HAP-1 (cell line): ENCODE measurements around the gene LCLAT1.

Experiments used
- DNase-seq, 2 experiments: peaks; one replicate each; pipeline ENCODE4 v3.0.0-alpha.2; 2016 to 2020; ENCODE audit warnings: low spot score in 2 of 2
- H3K27me3 ChIP-seq: fragments of 250-450 bp; sonication (Bioruptor Pico); 2 replicates; pipeline ENCODE4 v1.5.1; 2020; ENCODE audit warnings: low read depth, mild to moderate bottlenecking, moderate library complexity
- H3K36me3 ChIP-seq: fragments of 250-450 bp; sonication (Bioruptor Pico); replicated peaks from 2 replicates; pipeline ENCODE4 v1.5.1; 2020; ENCODE audit warnings: mild to moderate bottlenecking
- H3K4me1 ChIP-seq: fragments of 250-450 bp; sonication (Bioruptor Pico); 2 replicates; pipeline ENCODE4 v1.5.1; 2020; ENCODE audit warnings: mild to moderate bottlenecking
- H3K4me3 ChIP-seq: fragments of 250-450 bp; sonication (Bioruptor Pico); 2 replicates; pipeline ENCODE4 v1.5.1; 2020; ENCODE audit warnings: mild to moderate bottlenecking, moderate library complexity
- H3K9me3 ChIP-seq: fragments of 250-450 bp; sonication (Bioruptor Pico); 2 replicates; pipeline ENCODE4 v1.5.1; 2020; ENCODE audit warnings: mild to moderate bottlenecking, moderate library complexity
- in situ Hi-C: fragments of 300-500 bp; cut with MboI; formaldehyde crosslinking; loops from 3 replicates; pipeline ENCODE4 v1.14.3; 2020; ENCODE audit warnings: low sequenced_read_pairs, inconsistent platforms, mixed read lengths

The LCLAT1 gene

DNA sequence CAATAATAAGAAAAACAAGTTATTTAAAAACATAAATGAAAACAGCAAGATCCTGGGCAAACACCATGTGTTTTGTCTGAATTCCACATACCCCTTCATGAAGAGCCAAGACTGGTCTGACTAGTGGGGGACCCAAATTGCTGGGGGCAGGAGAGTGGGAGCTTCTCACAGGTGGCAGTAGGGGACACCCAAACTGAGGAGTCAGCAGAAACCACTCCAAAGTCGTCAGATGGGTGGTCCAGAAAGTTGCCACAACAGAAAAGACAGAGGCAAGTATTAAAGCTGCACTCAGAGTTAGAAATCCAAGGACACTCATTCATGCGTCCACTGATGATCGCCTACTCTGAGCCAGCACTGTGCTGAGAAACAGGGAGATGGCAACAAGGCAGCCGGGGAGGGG, 12.3 kb upstream of the LCLAT1 start:
- Histone ChIP-seq H3K9me3 (no peaks in the 10 kb centered on the region), H3K4me1 (peaks cover 7% of the 10 kb centered on the region), H3K4me3 (no peak overlapping the region), H3K36me3 (no peaks in the 10 kb centered on the region), H3K27me3 (no peaks in the 10 kb centered on the region)
- no peak for DNase-seq
- in situ Hi-C loops = no loop called here

- Histone ChIP-seq H3K4me1 (peaks cover 7% of the 10 kb centered on the region), H3K27me3 (no peaks in the 10 kb centered on the region), H3K9me3 (no peaks in the 10 kb centered on the region), H3K36me3 (no peaks in the 10 kb centered on the region), H3K4me3 (no peak overlapping the region)
- DNase-seq = peak in 1 of 2 experiments; percentile 49
- in situ Hi-C loops = no loop called here
Measured at GRCh38 chr2:30436859-30437435, 10.1 kb upstream of the LCLAT1 start.

DNA sequence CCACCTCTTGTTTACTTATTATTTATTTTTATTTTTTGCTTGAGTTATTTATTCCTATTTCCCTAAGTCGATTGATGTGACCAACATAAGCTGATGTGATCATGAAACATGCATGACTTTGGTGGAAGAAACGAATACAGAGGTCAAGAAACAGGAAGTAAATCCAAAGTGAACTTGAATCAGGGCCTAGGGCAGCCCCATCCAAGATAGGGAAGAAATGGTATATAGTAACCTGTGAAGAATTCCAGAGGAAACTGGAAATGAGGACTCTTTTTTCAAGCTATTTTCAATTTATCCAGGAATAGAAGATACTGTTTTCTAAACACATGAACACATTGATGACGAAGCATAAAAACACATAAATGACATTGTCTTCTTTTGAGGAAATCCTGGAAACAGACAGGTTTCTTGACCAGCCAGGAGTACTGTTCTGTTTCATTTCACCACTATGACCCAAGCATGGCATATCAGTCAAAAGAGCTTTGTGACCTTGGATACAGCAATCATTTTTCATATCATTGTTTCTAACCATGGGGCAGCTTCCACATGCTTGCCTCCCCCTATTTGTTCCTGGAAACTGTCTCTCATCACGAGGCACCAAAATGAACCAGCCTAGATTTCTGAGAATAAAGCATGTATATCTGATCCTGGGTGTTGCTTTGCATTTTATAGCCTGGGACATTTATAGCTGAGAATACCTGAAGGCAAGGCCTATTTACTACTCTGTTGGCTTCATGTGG, 9.1 kb upstream of the LCLAT1 start:
- H3K4me3 ChIP-seq = no peak overlapping the region
- H3K36me3 ChIP-seq = no peaks in the 10 kb centered on the region
- H3K9me3 ChIP-seq = no peaks in the 10 kb centered on the region
- DNase-seq = no peak
- in situ Hi-C loops = no loop called here
- peaks cover 7% of the 10 kb centered on the region for H3K4me1 ChIP-seq
- H3K27me3 ChIP-seq = no peaks in the 10 kb centered on the region

DNA sequence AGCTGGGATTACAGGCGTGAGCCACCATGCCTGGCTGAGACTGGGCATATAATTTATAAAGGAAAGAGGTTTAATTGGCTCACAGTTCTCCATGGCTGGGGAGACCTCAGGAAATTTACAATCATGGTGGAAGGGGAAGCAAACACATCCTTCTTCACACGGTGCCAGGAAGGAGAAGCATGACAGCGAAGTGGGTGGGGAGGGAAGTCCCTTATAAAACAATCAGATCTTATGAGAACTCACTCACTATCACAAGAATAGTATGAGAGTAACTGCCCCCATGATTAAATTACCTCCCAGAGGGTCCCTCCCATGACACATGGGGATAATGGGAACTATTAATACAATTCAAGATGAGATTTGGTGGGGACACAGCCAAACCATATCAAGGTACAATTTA, 7.8 kb upstream of the LCLAT1 start:
- Histone ChIP-seq H3K4me1 (peaks cover 7% of the 10 kb centered on the region), H3K4me3 (no peak overlapping the region), H3K27me3 (no peaks in the 10 kb centered on the region), H3K9me3 (no peaks in the 10 kb centered on the region), H3K36me3 (no peaks in the 10 kb centered on the region)
- in situ Hi-C loops = no loop called here
- no peak for DNase-seq

- Histone ChIP-seq H3K9me3 (no peaks in the 10 kb centered on the region), H3K4me1 (peaks cover 7% of the 10 kb centered on the region), H3K4me3 (no peak overlapping the region), H3K36me3 (no peaks in the 10 kb centered on the region), H3K27me3 (no peaks in the 10 kb centered on the region)
- in situ Hi-C loops = loop anchor here (10.0 kb wide), 1 partner anchor 205 kb away; the partner anchor contains the start of gene LBH
- no peak for DNase-seq
Measured at GRCh38 chr2:30439879-30440278, 7.2 kb upstream of the LCLAT1 start.

- no peaks in the 10 kb centered on the region for H3K9me3 ChIP-seq
- H3K27me3 ChIP-seq = no peaks in the 10 kb centered on the region
- peaks cover 8% of the 10 kb centered on the region for H3K4me1 ChIP-seq
- no peaks in the 10 kb centered on the region for H3K36me3 ChIP-seq
- in situ Hi-C loops = loop anchor here (10.0 kb wide), 1 partner anchor 206 kb away; the partner anchor contains the start of gene LBH
- H3K4me3 ChIP-seq = no peak overlapping the region
- DNase-seq = no peak
Measured at GRCh38 chr2:30441023-30441422, 6.0 kb upstream of the LCLAT1 start.

- Histone ChIP-seq H3K27me3 (no peaks in the 10 kb centered on the region), H3K36me3 (0 out of 2 replicates have a peak, but pooled peaks cover 3% of the 10 kb centered on the region), H3K4me1 (peaks cover 16% of the 10 kb centered on the region), H3K4me3 (no peak overlapping the region), H3K9me3 (no peaks in the 10 kb centered on the region)
- no peak for DNase-seq
- in situ Hi-C loops = loop anchor here (10.0 kb wide), 1 partner anchor 208 kb away; the partner anchor contains the start of gene LBH
Measured at GRCh38 chr2:30443081-30443480, 4.0 kb upstream of the LCLAT1 start.

- Histone ChIP-seq H3K4me1 (peaks cover 20% of the 10 kb centered on the region), H3K36me3 (0 out of 2 replicates have a peak, but pooled peaks cover 3% of the 10 kb centered on the region), H3K4me3 (no peak overlapping the region), H3K27me3 (no peaks in the 10 kb centered on the region), H3K9me3 (no peaks in the 10 kb centered on the region)
- in situ Hi-C loops = loop anchor here (10.0 kb wide), 1 partner anchor 209 kb away; the partner anchor contains the start of gene LBH
- no peak for DNase-seq
Measured at GRCh38 chr2:30444273-30444672, 2.8 kb upstream of the LCLAT1 start.

GRCh38 chr2:30445266-30445821, 1.7 kb upstream of the LCLAT1 start:
- in situ Hi-C loops = loop anchor here (10.0 kb wide), 1 partner anchor 211 kb away; the partner anchor contains the start of gene LBH
- H3K4me3 ChIP-seq = no peak overlapping the region
- peaks cover 20% of the 10 kb centered on the region for H3K4me1 ChIP-seq
- 0 out of 2 replicates have a peak, but pooled peaks cover 3% of the 10 kb centered on the region for H3K36me3 ChIP-seq
- DNase-seq = no peak
- H3K27me3 ChIP-seq = no peaks in the 10 kb centered on the region
- no peaks in the 10 kb centered on the region for H3K9me3 ChIP-seq

GRCh38 chr2:30446602-30447148, 371 bp upstream of the LCLAT1 start:
- DNase-seq = no peak

GRCh38 chr2:30448308-30448707, 1.3 kb downstream of the LCLAT1 start:
- Histone ChIP-seq H3K27me3 (no peaks in the 10 kb centered on the region), H3K36me3 (0 out of 2 replicates have a peak, but pooled peaks cover 3% of the 10 kb centered on the region), H3K9me3 (no peaks in the 10 kb centered on the region), H3K4me1 (peaks cover 20% of the 10 kb centered on the region), H3K4me3 (peak overlapping the region; percentile 95)
- no peak for DNase-seq
- in situ Hi-C loops = loop anchor here (10.0 kb wide), 1 partner anchor 214 kb away; the partner anchor contains the start of gene LBH

More at GRCh38 chr2:30446602-30447148, 371 bp upstream of the LCLAT1 start:
- Histone ChIP-seq H3K9me3 (no peaks in the 10 kb centered on the region), H3K27me3 (no peaks in the 10 kb centered on the region), H3K4me3 (peak overlapping the region; percentile 95), H3K4me1 (peaks cover 20% of the 10 kb centered on the region), H3K36me3 (0 out of 2 replicates have a peak, but pooled peaks cover 3% of the 10 kb centered on the region)
- in situ Hi-C loops = loop anchor here (10.0 kb wide), 1 partner anchor 212 kb away; the partner anchor contains the start of gene LBH

GRCh38 chr2:30448866-30449265, 1.8 kb downstream of the LCLAT1 start:
- no peak overlapping the region; the same call in 1 of the 2 replicates for H3K4me3 ChIP-seq
- DNase-seq = no peak
- peaks cover 24% of the 10 kb centered on the region for H3K4me1 ChIP-seq
- in situ Hi-C loops = loop anchor here (10.0 kb wide), 1 partner anchor 214 kb away; the partner anchor contains the start of gene LBH
- 0 out of 2 replicates have a peak, but pooled peaks cover 3% of the 10 kb centered on the region for H3K36me3 ChIP-seq
- no peaks in the 10 kb centered on the region for H3K27me3 ChIP-seq
- no peaks in the 10 kb centered on the region for H3K9me3 ChIP-seq

GRCh38 chr2:30450025-30450424, 3.0 kb downstream of the LCLAT1 start:
- Histone ChIP-seq H3K27me3 (no peaks in the 10 kb centered on the region), H3K4me1 (peaks cover 32% of the 10 kb centered on the region), H3K4me3 (no peak overlapping the region), H3K36me3 (0 out of 2 replicates have a peak, but pooled peaks cover 3% of the 10 kb centered on the region), H3K9me3 (no peaks in the 10 kb centered on the region)
- no peak for DNase-seq
- in situ Hi-C loops = no loop called here
